Nucleus accumbens (tissue), 56 donors: Measurements from ENCODE around the gene PDE6B.

Source experiments
- DNase-seq, 56 donors: peaks; one replicate each; lab custom pipeline; 2025; lab: John Stamatoyannopoulos, UW

Gene PDE6B

GRCh38 chr4:621296-622070 is 3.9 kb upstream of the PDE6B start:
- DNase-seq: no peak

GRCh38 chr4:622071-622995 is 3.0 kb upstream of the PDE6B start:
- DNase-seq: no peak

- DNase-seq: no peak
Measured at GRCh38 chr4:622996-623913, 2.1 kb upstream of the PDE6B start.

GRCh38 chr4:623914-624566 is 1.3 kb upstream of the PDE6B start:
- peak in 1 of 56 donors; percentile 33 for DNase-seq

GRCh38 chr4:625631-626161 is 323 bp downstream of the PDE6B start:
- DNase-seq: no peak

GRCh38 chr4:626201-627091 is 1.1 kb downstream of the PDE6B start:
- DNase-seq: no peak

- DNase-seq: no peak
Measured at GRCh38 chr4:627347-628125, 2.2 kb downstream of the PDE6B start.

GRCh38 chr4:628311-628741 is 3.0 kb downstream of the PDE6B start:
- DNase-seq: no peak

GRCh38 chr4:628821-629635 is 3.7 kb downstream of the PDE6B start:
- no peak for DNase-seq

GRCh38 chr4:629636-629914 is 4.2 kb downstream of the PDE6B start:
- DNase-seq: no peak

- DNase-seq: no peak
Measured at GRCh38 chr4:629915-630641, 4.7 kb downstream of the PDE6B start.

- DNase-seq: no peak
Measured at GRCh38 chr4:630656-631055, 5.3 kb downstream of the PDE6B start.

- DNase-seq: no peak
Measured at GRCh38 chr4:632196-632790, 6.9 kb downstream of the PDE6B start.

- DNase-seq: no peak
Measured at GRCh38 chr4:632926-633325, 7.6 kb downstream of the PDE6B start.

- DNase-seq: no peak
Measured at GRCh38 chr4:633406-633805, 8.0 kb downstream of the PDE6B start.

GRCh38 chr4:633976-634598 is 8.7 kb downstream of the PDE6B start:
- no peak for DNase-seq
